NCI-H2107 treated with DMSO at 0.1 percent for 48 hours (cell line): Measurements from ENCODE around the gene AHCTF1.

Source experiments
- DNase-seq: peaks from one replicate; lab custom pipeline; 2025; ENCODE audit not compliant: unreplicated experiment; lab: John Stamatoyannopoulos, UW

Gene AHCTF1

GRCh38 chr1:246931549-246932365, at the start of gene AHCTF1:
Gene AHCTF1 (minus strand): TSS chr1:246931948. CDS start chr1:246918370, 13,578 bp downstream.
- peak; percentile 98 for DNase-seq

GRCh38 chr1:246978785-246979184, 47.0 kb upstream of the AHCTF1 start:
- DNase-seq, result no peak

GRCh38 chr1:246978281-246978680, 46.5 kb upstream of the AHCTF1 start:
- no peak for DNase-seq

- DNase-seq, result no peak
Observed at GRCh38 chr1:246971969-246972368, 40.2 kb upstream of the AHCTF1 start.

GRCh38 chr1:246971090-246971721, 39.5 kb upstream of the AHCTF1 start:
- DNase-seq, result peak; percentile 65

GRCh38 chr1:246969621-246970020, 37.9 kb upstream of the AHCTF1 start:
- DNase-seq, result no peak

GRCh38 chr1:246966502-246966901, 34.8 kb upstream of the AHCTF1 start:
- no peak for DNase-seq

- DNase-seq, result no peak
Observed at GRCh38 chr1:246959944-246960693, 28.4 kb upstream of the AHCTF1 start.

GRCh38 chr1:246954126-246954525, 22.4 kb upstream of the AHCTF1 start:
- DNase-seq, result no peak

- no peak for DNase-seq
Observed at GRCh38 chr1:246951413-246951812, 19.7 kb upstream of the AHCTF1 start.

- no peak for DNase-seq
Observed at GRCh38 chr1:246949956-246950355, 18.2 kb upstream of the AHCTF1 start.

- DNase-seq, result no peak
Observed at GRCh38 chr1:246947255-246947654, 15.5 kb upstream of the AHCTF1 start.

- DNase-seq, result no peak
Observed at GRCh38 chr1:246946366-246946765, 14.6 kb upstream of the AHCTF1 start.

GRCh38 chr1:246934765-246935164, 3.0 kb upstream of the AHCTF1 start:
- DNase-seq, result no peak

- no peak for DNase-seq
Observed at GRCh38 chr1:246933893-246934292, 2.1 kb upstream of the AHCTF1 start.

GRCh38 chr1:246932366-246932700, 585 bp upstream of the AHCTF1 start:
- DNase-seq, result no peak

- DNase-seq, result peak; percentile 42
Observed at GRCh38 chr1:246930830-246931548, 759 bp downstream of the AHCTF1 start.

GRCh38 chr1:246925997-246926626, 5.6 kb downstream of the AHCTF1 start:
- no peak for DNase-seq

- no peak for DNase-seq
Observed at GRCh38 chr1:246923900-246924299, 7.8 kb downstream of the AHCTF1 start.

GRCh38 chr1:246923482-246923881, 8.3 kb downstream of the AHCTF1 start:
- no peak for DNase-seq

GRCh38 chr1:246921481-246921880, 10.3 kb downstream of the AHCTF1 start:
- DNase-seq, result no peak
